Astrocyte of the spinal cord (primary cell): ENCODE data around the gene ATG2A.

ENCODE experiments used
- DNase-seq: peaks from one replicate; pipeline ENCODE4 v3.0.0; 2011; ENCODE audit warnings: low read depth, low spot score
- H3K4me3 ChIP-seq: 2 replicates; pipeline ENCODE4 v1.5.1; 2011; ENCODE audit warnings: low read depth, mild to moderate bottlenecking, low read length, moderate library complexity
- in situ Hi-C: cut with HindIII; loops from 2 replicates; pipeline ENCODE4 v1.10.0; 2017; ENCODE audit warnings: low sequenced_read_pairs
- TF ChIP-seq, protein P1 (sequence below): IDR thresholded peaks from 2 replicates; pipeline ENCODE4 v1.5.1; 2012; ENCODE audit warnings: low read depth, mild to moderate bottlenecking, low read length, inconsistent platforms

ATG2A gene

DNA sequence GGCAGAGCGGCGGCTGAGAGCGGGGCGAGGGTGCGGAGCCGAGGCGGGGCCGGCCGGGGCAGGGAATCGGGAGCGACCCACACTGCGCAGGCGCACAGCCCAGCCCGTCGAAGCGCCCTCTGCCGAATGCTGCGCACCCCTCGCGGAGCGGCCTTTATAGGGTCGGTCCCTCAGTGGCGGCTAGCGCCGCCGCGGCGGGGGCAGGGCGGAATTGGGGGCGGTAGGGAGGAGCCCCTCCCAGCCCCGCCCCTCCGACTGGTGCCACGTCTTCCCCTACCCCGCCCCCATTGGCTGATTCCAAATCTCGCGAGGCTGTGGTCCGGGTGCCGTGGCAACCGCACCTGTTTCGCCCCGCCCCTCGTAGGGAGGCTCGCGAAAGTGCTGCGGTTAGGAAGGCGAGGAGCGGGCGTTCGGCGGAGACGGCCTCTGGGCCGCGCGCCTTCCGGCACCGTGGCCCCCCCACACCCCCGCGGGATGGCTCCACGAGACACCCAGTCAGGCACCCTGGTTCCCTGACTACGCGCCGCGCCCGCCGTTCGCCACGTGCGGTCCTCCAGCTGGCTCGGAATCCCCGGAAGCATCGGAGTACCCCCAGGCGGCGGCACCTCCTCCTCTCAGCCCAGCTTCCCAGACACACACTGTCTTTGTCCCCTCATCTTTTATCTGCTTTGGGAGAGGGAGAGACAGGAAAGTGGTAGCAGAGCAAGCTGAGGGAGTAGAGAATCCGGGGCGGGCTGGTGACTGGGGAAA lies 38.3 kb downstream of the ATG2A start, which contains the start of gene EHD1:
Gene EHD1, minus strand, starts transcription at position 128 of the 750 bp plus-strand sequence. CDS start 157 bp downstream, outside the sequence.
- peak; percentile 97 for DNase-seq
- TF ChIP-seq, protein P1, sequence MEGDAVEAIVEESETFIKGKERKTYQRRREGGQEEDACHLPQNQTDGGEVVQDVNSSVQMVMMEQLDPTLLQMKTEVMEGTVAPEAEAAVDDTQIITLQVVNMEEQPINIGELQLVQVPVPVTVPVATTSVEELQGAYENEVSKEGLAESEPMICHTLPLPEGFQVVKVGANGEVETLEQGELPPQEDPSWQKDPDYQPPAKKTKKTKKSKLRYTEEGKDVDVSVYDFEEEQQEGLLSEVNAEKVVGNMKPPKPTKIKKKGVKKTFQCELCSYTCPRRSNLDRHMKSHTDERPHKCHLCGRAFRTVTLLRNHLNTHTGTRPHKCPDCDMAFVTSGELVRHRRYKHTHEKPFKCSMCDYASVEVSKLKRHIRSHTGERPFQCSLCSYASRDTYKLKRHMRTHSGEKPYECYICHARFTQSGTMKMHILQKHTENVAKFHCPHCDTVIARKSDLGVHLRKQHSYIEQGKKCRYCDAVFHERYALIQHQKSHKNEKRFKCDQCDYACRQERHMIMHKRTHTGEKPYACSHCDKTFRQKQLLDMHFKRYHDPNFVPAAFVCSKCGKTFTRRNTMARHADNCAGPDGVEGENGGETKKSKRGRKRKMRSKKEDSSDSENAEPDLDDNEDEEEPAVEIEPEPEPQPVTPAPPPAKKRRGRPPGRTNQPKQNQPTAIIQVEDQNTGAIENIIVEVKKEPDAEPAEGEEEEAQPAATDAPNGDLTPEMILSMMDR, result peak; percentile 59
- in situ Hi-C loops, result no loop called here
- peak within 1 kb of the TSS; percentile 98 for H3K4me3 ChIP-seq

DNA sequence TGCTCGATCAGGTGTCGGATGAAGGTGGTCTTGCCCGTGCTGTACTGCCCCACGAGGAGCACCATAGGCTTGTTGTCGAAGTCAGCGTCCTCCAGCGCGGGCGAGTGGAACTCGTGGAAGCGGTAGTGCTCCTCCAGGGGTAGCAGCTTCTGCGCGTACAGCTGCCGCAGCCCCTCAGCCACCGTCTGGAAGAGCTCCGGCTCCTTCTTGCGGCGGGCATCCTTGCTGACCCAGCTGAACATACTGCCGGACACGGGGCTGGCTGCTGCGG lies 38.9 kb downstream of the ATG2A start:
- DNase-seq, result no peak
- in situ Hi-C loops, result no loop called here
- TF ChIP-seq, protein P1, result no peak
- H3K4me3 ChIP-seq, result peak overlapping the region; percentile 98

DNA sequence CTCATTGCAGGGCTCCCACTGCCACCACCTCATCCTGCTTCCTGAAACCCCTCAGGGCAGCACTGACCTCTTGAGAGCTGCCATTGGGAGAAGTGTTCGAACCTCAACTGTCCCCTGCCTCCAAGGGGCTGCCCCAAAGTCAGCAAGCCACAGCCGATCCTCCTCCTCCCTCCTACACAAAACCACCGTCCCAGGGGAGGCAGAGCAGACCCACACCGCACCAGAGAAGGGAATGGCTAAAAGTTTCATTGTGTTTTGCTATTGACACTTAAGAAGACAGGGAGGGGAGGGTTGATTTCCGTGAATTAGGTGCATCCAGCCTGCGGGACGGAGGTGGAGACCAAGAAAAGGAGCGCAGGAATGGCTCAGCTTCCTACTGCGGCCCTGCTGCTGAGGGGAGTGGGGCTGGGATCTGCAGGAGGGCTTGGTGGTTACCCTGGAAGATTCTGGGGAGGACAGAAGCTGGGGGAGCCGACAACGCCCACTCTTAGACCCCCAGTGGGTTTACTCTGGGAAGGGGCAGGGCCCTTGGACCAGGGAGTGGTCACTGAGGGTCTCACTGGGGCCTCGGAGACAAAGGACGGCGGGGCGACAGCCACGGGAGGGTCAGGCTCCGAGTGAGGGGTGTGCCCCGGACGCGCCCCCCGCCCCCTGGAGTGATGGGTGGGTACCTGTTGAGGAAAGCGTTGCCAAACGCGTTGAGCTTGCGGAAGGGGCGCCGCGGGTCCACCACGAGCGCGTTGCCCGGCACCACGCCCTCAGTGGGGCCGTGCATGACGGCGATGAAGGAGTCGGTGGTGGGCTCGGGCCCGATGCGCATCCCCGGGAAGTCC lies 39.4 kb downstream of the ATG2A start:
- no peak for DNase-seq
- TF ChIP-seq, protein P1, result no peak
- in situ Hi-C loops, result no loop called here

DNA sequence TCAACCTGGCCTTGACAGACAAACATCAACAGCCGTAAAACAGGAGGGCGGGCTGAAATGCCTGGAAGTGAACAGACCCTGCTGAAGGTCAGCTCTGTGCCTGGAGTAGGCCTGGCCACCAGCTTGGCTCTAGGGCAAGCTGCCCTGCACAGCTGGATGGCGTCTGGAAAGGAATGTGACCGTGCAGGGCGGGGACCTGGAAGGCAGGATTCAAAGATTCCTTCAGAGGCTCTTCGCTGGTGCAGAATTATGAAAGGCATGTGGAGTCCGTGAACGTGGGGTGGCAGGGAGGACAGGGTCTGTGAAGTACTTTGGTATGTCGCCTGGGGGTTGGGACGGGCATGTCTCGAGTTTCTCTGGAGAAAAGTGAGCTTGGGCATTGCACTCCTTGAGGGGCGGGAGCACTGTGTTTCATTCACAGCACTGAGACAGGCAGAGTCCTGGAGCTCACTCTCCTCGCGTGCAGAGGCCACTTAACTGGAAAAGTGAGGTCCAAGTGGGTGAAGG lies 40.1 kb downstream of the ATG2A start:
- peak; percentile 35 for DNase-seq
- TF ChIP-seq, protein P1, result no peak
- in situ Hi-C loops, result no loop called here

More for the DNA sequence above, 39.4 kb downstream of the ATG2A start:
- H3K4me3 ChIP-seq, result peak overlapping the region; percentile 98

DNA sequence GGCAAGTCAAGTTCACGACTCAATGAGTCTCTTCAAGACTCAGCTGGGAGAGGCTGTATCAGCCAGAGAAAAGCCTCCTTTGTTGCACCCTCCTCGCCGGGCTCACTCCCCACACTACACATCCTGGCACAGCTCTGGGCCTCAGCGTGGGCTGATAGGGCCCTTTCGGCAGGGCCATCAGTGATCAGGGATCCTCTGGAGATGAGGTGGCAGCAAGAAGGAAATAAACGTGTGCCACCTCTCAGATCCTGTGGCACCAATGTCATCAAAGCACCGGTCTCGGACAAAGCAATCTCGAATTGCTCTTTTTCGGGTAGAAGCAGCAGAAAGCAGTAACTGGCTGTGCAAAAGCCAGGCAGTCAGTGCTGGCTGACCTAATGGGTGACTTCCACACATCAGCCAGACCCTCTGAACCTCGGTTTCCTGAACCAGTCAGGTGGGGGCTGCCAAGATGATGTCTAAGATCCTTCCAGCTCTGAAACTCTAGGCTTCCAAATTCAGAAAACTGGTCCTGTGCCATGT lies 40.7 kb downstream of the ATG2A start:
- in situ Hi-C loops, result no loop called here
- TF ChIP-seq, protein P1, result no peak
- peak overlapping the region; percentile 98 for H3K4me3 ChIP-seq
- DNase-seq, result no peak

More for the DNA sequence above, 40.1 kb downstream of the ATG2A start:
- H3K4me3 ChIP-seq, result peak overlapping the region; percentile 98

DNA sequence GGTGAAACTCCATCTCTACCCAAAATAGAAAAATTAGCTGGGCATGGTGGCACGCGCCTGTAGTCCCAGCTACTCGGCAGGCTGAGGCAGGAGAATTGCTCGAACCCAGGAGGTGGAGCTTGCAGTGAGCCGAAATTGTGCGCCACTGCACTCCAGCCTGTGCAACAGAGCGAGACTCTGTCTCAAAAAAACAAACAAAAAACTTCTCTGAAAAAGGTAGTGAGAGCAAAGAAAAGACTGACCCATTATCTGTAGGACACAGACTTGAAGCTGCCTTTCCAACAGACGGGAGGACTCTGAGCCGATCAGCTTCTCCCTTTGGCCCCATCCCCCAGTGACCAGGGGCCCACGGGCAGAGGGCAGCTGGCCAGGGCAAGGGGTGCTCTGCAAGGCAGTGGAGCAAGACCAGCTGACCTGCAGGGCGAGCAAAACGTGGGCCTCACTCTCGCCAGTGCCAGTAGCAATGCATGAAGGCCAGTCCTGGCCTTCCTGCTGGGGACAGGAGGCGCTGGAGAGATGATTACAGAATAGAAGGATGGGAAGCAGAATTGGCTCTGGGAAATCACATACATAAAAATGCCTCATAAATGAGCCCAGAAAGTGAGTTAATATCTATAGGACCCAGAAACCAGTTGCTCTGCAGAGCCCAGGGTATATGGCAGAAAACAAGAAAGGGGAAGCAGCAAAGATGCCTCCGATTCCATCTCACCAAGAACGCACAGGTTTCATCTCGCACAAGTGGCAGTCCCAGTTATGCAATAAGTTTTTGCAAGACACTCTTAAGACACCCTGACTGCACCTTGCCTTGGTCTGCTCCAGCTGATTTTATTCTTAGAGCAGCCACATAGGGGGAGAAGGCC lies 41.4 kb downstream of the ATG2A start:
- in situ Hi-C loops, result no loop called here
- TF ChIP-seq, protein P1, result peak; percentile 13
- no peak for DNase-seq
- peak overlapping the region; percentile 98 for H3K4me3 ChIP-seq
